AG04450 (cell line): ENCODE measurements around the gene HPS1. TPM values are rescaled to one million over a fixed set of nuclear protein-coding genes. Genes with fewer than 3 reads are reported as not detected.
A peak's percentile ranks its signal among the peaks of the same experiment; 100 is the strongest.

Experiments used
- CTCF ChIA-PET: fragments of 300-600, 350-600 bp; formaldehyde crosslinking; extraction: SDS; loops from one replicate; lab custom pipeline; 2022; ENCODE audit warnings: antibody characterized with exemption, inconsistent platforms; lab: Charles Lee
- POLR2A ChIA-PET: fragments of 350-600 bp; formaldehyde crosslinking; extraction: SDS; loops from one replicate; lab custom pipeline; 2021; ENCODE audit warnings: antibody characterized with exemption, inconsistent platforms; lab: Yijun Ruan, JAX
- DNase-seq: peaks from one replicate; pipeline ENCODE4 v3.0.0-alpha.2; 2011; ENCODE audit warnings: low read depth, low spot score
- H3K27ac ChIP-seq: one replicate; pipeline ENCODE4 v1.5.1; 2012; ENCODE audit warnings: low read depth, low read length, control low read depth
- H3K27me3 ChIP-seq: one replicate; pipeline ENCODE4 v1.6.0; 2012; ENCODE audit warnings: low read length; ENCODE audit not compliant: control insufficient read depth, insufficient read depth
- H3K4me3 ChIP-seq: 2 replicates; pipeline ENCODE4 v1.5.1; 2011; ENCODE audit warnings: mild to moderate bottlenecking, low read depth, low read length, control low read depth
- H3K9me3 ChIP-seq: 2 replicates; pipeline ENCODE4 v1.5.1; 2012; ENCODE audit warnings: low read length; ENCODE audit not compliant: control insufficient read depth, insufficient read depth
- CTCF ChIP-seq: IDR thresholded peaks from 2 replicates; pipeline ENCODE4 v1.5.1; 2011; ENCODE audit warnings: low read depth, low read length, control low read depth, inconsistent platforms
- polyA plus RNA-seq: library from polyadenylated mRNA; depleted of rRNA; stranded (reverse); fragments of >200 nt; gene quantifications from 2 replicates; pipeline ENCODE4 v1.2.3, GENCODE V29; 2011

The HPS1 gene
- polyA plus RNA-seq, 1 experiment, result 56.7 TPM

DNA sequence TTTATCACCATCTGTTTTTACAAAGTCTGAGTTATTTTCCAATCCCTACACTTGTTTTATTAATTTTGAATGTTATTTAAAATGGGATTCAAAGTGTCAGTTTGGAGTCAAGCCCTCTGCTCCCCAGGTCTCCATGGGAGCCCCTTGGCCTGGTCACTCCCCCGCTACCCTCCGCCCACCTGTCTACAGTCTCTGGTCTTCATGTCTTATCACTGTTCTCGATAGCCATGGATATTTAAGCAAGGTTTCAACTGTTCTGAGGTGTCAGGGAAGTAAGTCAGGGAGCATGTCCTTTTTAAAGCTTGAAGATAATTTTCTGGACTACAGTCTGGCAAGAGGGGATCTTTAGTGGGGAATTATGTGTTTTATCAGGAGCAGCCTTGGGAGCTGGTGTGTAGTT, 19.1 kb upstream of the HPS1 start:
- Histone ChIP-seq H3K9me3 (no peaks in the 10 kb centered on the region), H3K27ac (no peak overlapping the region), H3K4me3 (no peak overlapping the region), H3K27me3 (peaks cover 13% of the 10 kb centered on the region)
- no peak for TF ChIP-seq CTCF
- CTCF ChIA-PET, result interaction anchor here (0.7 to 4.6 kb wide), 8 partner anchors 9 to 815 kb away, joined by 3 to 62 read pairs (median 7); partner anchors contain the start of gene HPS1
- DNase-seq, result no peak
- POLR2A ChIA-PET, result no interaction called here

- TF ChIP-seq CTCF, result no peak
- peaks cover 9% of the 10 kb centered on the region for H3K27me3 ChIP-seq
- no peak overlapping the region for H3K27ac ChIP-seq
- no peak overlapping the region for H3K4me3 ChIP-seq
- CTCF ChIA-PET, result interaction anchor here (1.1 to 1.4 kb wide), 2 partner anchors 200 to 708 kb away, joined by 3 to 4 read pairs; no protein-coding TSS in a partner anchor
- POLR2A ChIA-PET, result no interaction called here
- H3K9me3 ChIP-seq, result no peaks in the 10 kb centered on the region
- DNase-seq, result no peak
Observed at GRCh38 chr10:98463976-98464754, 17.4 kb upstream of the HPS1 start.

DNA sequence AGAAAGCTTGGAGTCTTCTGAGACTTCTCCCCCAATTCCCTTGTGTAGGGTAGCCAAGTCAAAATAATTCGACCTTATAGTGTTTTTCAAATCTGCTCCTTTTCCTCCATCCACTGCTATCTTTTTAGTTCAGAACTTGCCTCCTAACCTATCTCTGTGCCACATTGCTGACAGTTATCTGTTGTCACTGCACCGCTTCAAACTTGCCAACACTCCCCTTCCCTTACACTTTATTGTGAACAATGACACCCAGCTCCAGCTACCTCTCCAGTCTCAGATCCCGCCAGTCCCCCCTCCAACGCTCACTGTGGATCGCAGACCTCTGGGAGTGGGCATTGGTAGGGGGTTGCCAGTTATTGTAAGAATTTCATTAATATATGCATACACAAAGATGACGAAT, 16.3 kb upstream of the HPS1 start:
- ChIA-PET POLR2A (no interaction called here), CTCF (interaction anchor here (0.7 kb wide), 1 partner anchor 1968 kb away, joined by 7 read pairs; no protein-coding TSS in a partner anchor)
- Histone ChIP-seq H3K4me3 (no peak overlapping the region), H3K27me3 (no peaks in the 10 kb centered on the region), H3K9me3 (no peaks in the 10 kb centered on the region), H3K27ac (no peak overlapping the region)
- no peak for TF ChIP-seq CTCF
- no peak for DNase-seq

GRCh38 chr10:98461500-98461842, 14.7 kb upstream of the HPS1 start:
- Histone ChIP-seq H3K27ac (peak overlapping the region; percentile 94), H3K4me3 (no peak overlapping the region), H3K27me3 (peaks cover 4% of the 10 kb centered on the region), H3K9me3 (no peaks in the 10 kb centered on the region)
- no peak for DNase-seq
- POLR2A ChIA-PET, result interaction anchor here (0.7 to 1.6 kb wide), 2 partner anchors 46 to 78 kb away, joined by 3 to 5 read pairs; partner anchors contain the start of gene PYROXD2
- no peak for TF ChIP-seq CTCF
- CTCF ChIA-PET, result no interaction called here
